PC-3 (cell line): ENCODE data around the gene PIEZO1. TPM values are rescaled to one million over a fixed set of nuclear protein-coding genes. Genes with fewer than 3 reads are reported as not detected.

ENCODE experiments used
- ATAC-seq: fragments of 200-7000 bp; cut with Tn5 transposase; 2 replicates; pipeline ENCODE4 v1.9.1; 2020; ENCODE audit warnings: mild to moderate bottlenecking, moderate library complexity
- BruUV-seq: library from RNA; stranded (reverse); fragments of 400-500 nt; replicated peaks from 2 replicates; lab custom pipeline; 2021; lab: Mats Ljungman, UMichigan
- CTCF ChIA-PET: fragments of 300-600 bp; sonication (Branson Sonifier 250); formaldehyde crosslinking; loops from one replicate; lab custom pipeline; 2022; ENCODE audit warnings: antibody characterized with exemption; lab: Charles Lee
- POLR2A ChIA-PET: fragments of 300-600 bp; sonication (Branson Sonifier 250); formaldehyde crosslinking; loops from one replicate; lab custom pipeline; 2022; ENCODE audit warnings: antibody characterized with exemption; ENCODE audit not compliant: unreplicated experiment; lab: Charles Lee
- DNase-seq: peaks from one replicate; pipeline ENCODE4 v3.0.0-alpha.2; 2015
- H2AFZ ChIP-seq: fragments of 300-600 bp; sonication (generic); 2 replicates; pipeline ENCODE4 v1.6.0; 2016; ENCODE audit warnings: antibody characterized with exemption, low read length
- H3F3A ChIP-seq: fragments of 300-600 bp; sonication (generic); one replicate; pipeline ENCODE4 v1.6.0; 2017; ENCODE audit warnings: antibody characterized with exemption, low read length, control low read depth, mild to moderate bottlenecking; ENCODE audit not compliant: unreplicated experiment
- H3K27ac ChIP-seq: fragments of 300-600 bp; sonication (generic); 2 replicates; pipeline ENCODE4 v1.5.1; 2016; ENCODE audit warnings: mild to moderate bottlenecking, low read length
- H3K27me3 ChIP-seq: fragments of 300-600 bp; sonication (generic); 2 replicates; pipeline ENCODE4 v1.6.1; 2016; ENCODE audit warnings: low read length, mixed read lengths
- H3K36me3 ChIP-seq: fragments of 300-600 bp; sonication (generic); 2 replicates; pipeline ENCODE4 v1.6.1; 2016; ENCODE audit warnings: low read depth, mixed run types, low read length, mixed read lengths
- H3K4me1 ChIP-seq: fragments of 300-600 bp; sonication (generic); 2 replicates; pipeline ENCODE4 v1.5.1; 2016; ENCODE audit warnings: low read length; ENCODE audit not compliant: insufficient read depth
- H3K4me2 ChIP-seq: fragments of 300-600 bp; sonication (generic); 2 replicates; pipeline ENCODE4 v1.6.0; 2016; ENCODE audit warnings: low read length
- H3K4me3 ChIP-seq: fragments of 300-600 bp; sonication (generic); 2 replicates; pipeline ENCODE4 v1.5.1; 2016; ENCODE audit warnings: mild to moderate bottlenecking, low read length, mixed read lengths
- H3K79me2 ChIP-seq: fragments of 300-600 bp; sonication (generic); 2 replicates; pipeline ENCODE4 v1.6.1; 2017; ENCODE audit warnings: low read length, mixed read lengths
- H3K9ac ChIP-seq: fragments of 300-600 bp; sonication (generic); 2 replicates; pipeline ENCODE4 v1.6.0; 2016; ENCODE audit warnings: mild to moderate bottlenecking, low read length
- H3K9me2 ChIP-seq: fragments of 300-600 bp; sonication (generic); replicated peaks from 2 replicates; pipeline ENCODE4 v1.6.1; 2016; ENCODE audit warnings: mixed run types, low read length, mixed read lengths
- H3K9me3 ChIP-seq: fragments of 300-600 bp; sonication (generic); 2 replicates; pipeline ENCODE4 v1.6.1; 2016; ENCODE audit warnings: low read length, mixed read lengths
- H4K20me1 ChIP-seq: fragments of 300-600 bp; sonication (generic); 2 replicates; pipeline ENCODE4 v1.6.1; 2016; ENCODE audit warnings: low read length, mixed read lengths
- CTCF ChIP-seq: fragments of 300-600 bp; sonication (generic); conservative IDR thresholded peaks from 2 replicates; pipeline ENCODE4 v1.5.1; 2017; ENCODE audit warnings: antibody characterized with exemption, low read depth, mild to moderate bottlenecking, low read length
- EZH2 ChIP-seq: fragments of 300-600 bp; sonication (generic); IDR thresholded peaks from one replicate; pipeline ENCODE4 v1.6.1; 2017; ENCODE audit warnings: antibody characterized with exemption, mild to moderate bottlenecking, low read length; ENCODE audit not compliant: unreplicated experiment
- EZH2phosphoT487 ChIP-seq: fragments of 300-600 bp; sonication (generic); IDR thresholded peaks from 2 replicates; pipeline ENCODE4 v1.6.1; 2018; ENCODE audit warnings: mild to moderate bottlenecking, antibody characterized with exemption, low read length, borderline replicate concordance
- intact Hi-C: fragments of 100-400 bp; cut with micrococcal nuclease; formaldehyde crosslinking; loops from 2 replicates; pipeline ENCODE4 v1.9.0; 2023
- total RNA-seq: library from RNA; depleted of rRNA; stranded (reverse); fragments of >200 nt; gene quantifications from 2 replicates; pipeline ENCODE4 v1.2.3, GENCODE V29; 2014

The PIEZO1 gene
- total RNA-seq, 1 experiment from 2014 or later: 180 TPM

- no peaks in the 10 kb centered on the region for H3K79me2 ChIP-seq
- H3K9me2 ChIP-seq: no peaks in the 10 kb centered on the region
- no TSS peak for BruUV-seq
- no peak overlapping the region for H3K27ac ChIP-seq
- no peak for ATAC-seq
- intact Hi-C loops: no loop called here
- no peak overlapping the region for H3K4me2 ChIP-seq
- no peak for DNase-seq
- POLR2A ChIA-PET: no interaction called here
- H3K9me3 ChIP-seq: no peaks in the 10 kb centered on the region
- TF ChIP-seq CTCF: no peak
- no peak for TF ChIP-seq EZH2
- TF ChIP-seq EZH2phosphoT487: no peak
- no peaks in the 10 kb centered on the region for H3K4me1 ChIP-seq
- H3K4me3 ChIP-seq: no peak overlapping the region
- no peak overlapping the region for H2AFZ ChIP-seq
- no peaks in the 10 kb centered on the region for H3K27me3 ChIP-seq
- no peaks in the 10 kb centered on the region for H4K20me1 ChIP-seq
- CTCF ChIA-PET: no interaction called here
- no peak overlapping the region for H3K9ac ChIP-seq
- no peaks in the 10 kb centered on the region for H3K36me3 ChIP-seq
- H3F3A ChIP-seq: no peaks in the 10 kb centered on the region
Observed at GRCh38 chr16:88833086-88833485, 48.1 kb upstream of the PIEZO1 start.

GRCh38 chr16:88831838-88832237 is 46.8 kb upstream of the PIEZO1 start:
- intact Hi-C loops: no loop called here
- no peaks in the 10 kb centered on the region for H3K79me2 ChIP-seq
- no peak overlapping the region for H3K4me2 ChIP-seq
- no peaks in the 10 kb centered on the region for H3F3A ChIP-seq
- no peak overlapping the region for H3K27ac ChIP-seq
- TF ChIP-seq EZH2phosphoT487 (no peak), CTCF (no peak), EZH2 (no peak)
- H3K27me3 ChIP-seq: no peaks in the 10 kb centered on the region
- H3K4me3 ChIP-seq: no peak overlapping the region
- H3K9me2 ChIP-seq: no peaks in the 10 kb centered on the region
- POLR2A ChIA-PET: no interaction called here
- CTCF ChIA-PET: no interaction called here
- BruUV-seq: no TSS peak
- H3K9ac ChIP-seq: no peak overlapping the region
- DNase-seq (no peak), ATAC-seq (peak; percentile 75)
- no peaks in the 10 kb centered on the region for H3K9me3 ChIP-seq
- H4K20me1 ChIP-seq: no peaks in the 10 kb centered on the region
- no peaks in the 10 kb centered on the region for H3K4me1 ChIP-seq
- H2AFZ ChIP-seq: no peak overlapping the region
- no peaks in the 10 kb centered on the region for H3K36me3 ChIP-seq

GRCh38 chr16:88830783-88831182 is 45.8 kb upstream of the PIEZO1 start:
- Histone ChIP-seq H3K36me3 (no peaks in the 10 kb centered on the region), H2AFZ (no peak overlapping the region), H3F3A (no peaks in the 10 kb centered on the region), H3K4me3 (no peak overlapping the region), H4K20me1 (no peaks in the 10 kb centered on the region), H3K9me3 (no peaks in the 10 kb centered on the region), H3K9me2 (no peaks in the 10 kb centered on the region), H3K4me1 (no peaks in the 10 kb centered on the region), H3K4me2 (no peak overlapping the region), H3K27me3 (no peaks in the 10 kb centered on the region), H3K9ac (no peak overlapping the region), H3K79me2 (no peaks in the 10 kb centered on the region), H3K27ac (no peak overlapping the region)
- intact Hi-C loops: no loop called here
- POLR2A ChIA-PET: no interaction called here
- no TSS peak for BruUV-seq
- no peak for TF ChIP-seq EZH2phosphoT487
- TF ChIP-seq CTCF: no peak
- no peak for TF ChIP-seq EZH2
- ATAC-seq (no peak), DNase-seq (no peak)
- CTCF ChIA-PET: no interaction called here
